ENCODE results near the gene EDC4.

The EDC4 gene

GRCh38 chr16:67922221-67922620, 49.4 kb downstream of the EDC4 start (continued):
- no peak for TF ChIP-seq PATZ1 (CRISPR knock-in tag; IDR thresholded peaks at IDR 0.05; ENCODE audit: borderline replicate concordance)
- TF ChIP-seq BACH2 (CRISPR knock-in tag; IDR thresholded peaks at IDR 0.05; ENCODE audit: borderline replicate concordance), result no peak
- TF ChIP-seq ZFP3 (CRISPR knock-in tag; IDR thresholded peaks at IDR 0.05), result no peak

GRCh38 chr16:67922740-67923139, 49.9 kb downstream of the EDC4 start:
- no peak for ATAC-seq
- TF ChIP-seq CREB5 (CRISPR knock-in tag; IDR thresholded peaks at IDR 0.05; ENCODE audit: low read depth) (no peak), BACH2 (CRISPR knock-in tag; IDR thresholded peaks at IDR 0.05; ENCODE audit: borderline replicate concordance) (no peak), ZFP3 (CRISPR knock-in tag; IDR thresholded peaks at IDR 0.05) (no peak), ISL1 (CRISPR knock-in tag; IDR thresholded peaks at IDR 0.05) (no peak), OSR1 (CRISPR knock-in tag; IDR thresholded peaks at IDR 0.05) (no peak), GLIS3 (CRISPR knock-in tag; IDR thresholded peaks at IDR 0.05) (no peak), ZNF70 (CRISPR knock-in tag; IDR thresholded peaks at IDR 0.05) (no peak), POU6F1 (CRISPR knock-in tag; IDR thresholded peaks at IDR 0.05; ENCODE audit: borderline replicate concordance, low read depth) (no peak), ZC3H10 (CRISPR knock-in tag; IDR thresholded peaks at IDR 0.05) (no peak), TSHZ2 (CRISPR knock-in tag; IDR thresholded peaks at IDR 0.05) (no peak), TOX (CRISPR knock-in tag; IDR thresholded peaks at IDR 0.05; ENCODE audit: borderline replicate concordance) (no peak), ZNF8 (CRISPR knock-in tag; IDR thresholded peaks at IDR 0.05) (no peak), ESRRG (CRISPR knock-in tag; IDR thresholded peaks at IDR 0.05) (no peak), ZNF565 (CRISPR knock-in tag; conservative IDR thresholded peaks at IDR 0.05; ENCODE audit: low read depth) (no peak), PPARA (CRISPR knock-in tag; IDR thresholded peaks at IDR 0.05; ENCODE audit: borderline replicate concordance) (no peak), CSRNP3 (CRISPR knock-in tag; IDR thresholded peaks at IDR 0.05) (no peak)

- ATAC-seq, result no peak
- no peak for TF ChIP-seq TOX (CRISPR knock-in tag; IDR thresholded peaks at IDR 0.05; ENCODE audit: borderline replicate concordance)
- no peak for TF ChIP-seq ARNTL (CRISPR knock-in tag; IDR thresholded peaks at IDR 0.05; ENCODE audit: borderline replicate concordance, low read depth)
- no peak for TF ChIP-seq RARB (CRISPR knock-in tag; IDR thresholded peaks at IDR 0.05)
- TF ChIP-seq PATZ1 (CRISPR knock-in tag; IDR thresholded peaks at IDR 0.05; ENCODE audit: borderline replicate concordance), result no peak
- TF ChIP-seq ESRRG (CRISPR knock-in tag; IDR thresholded peaks at IDR 0.05), result no peak
- no peak for TF ChIP-seq POU6F1 (CRISPR knock-in tag; IDR thresholded peaks at IDR 0.05; ENCODE audit: borderline replicate concordance, low read depth)
- TF ChIP-seq ISL1 (CRISPR knock-in tag; IDR thresholded peaks at IDR 0.05), result no peak
- TF ChIP-seq CREB5 (CRISPR knock-in tag; IDR thresholded peaks at IDR 0.05; ENCODE audit: low read depth), result no peak
- no peak for TF ChIP-seq ZC3H10 (CRISPR knock-in tag; IDR thresholded peaks at IDR 0.05)
- no peak for TF ChIP-seq SNAI2 (CRISPR knock-in tag; IDR thresholded peaks at IDR 0.05)
- no peak for TF ChIP-seq ZNF70 (CRISPR knock-in tag; IDR thresholded peaks at IDR 0.05)
- TF ChIP-seq CSRNP3 (CRISPR knock-in tag; IDR thresholded peaks at IDR 0.05), result no peak
- TF ChIP-seq GLIS3 (CRISPR knock-in tag; IDR thresholded peaks at IDR 0.05), result no peak
Observed at GRCh38 chr16:67923414-67924116, 50.7 kb downstream of the EDC4 start.
